Left kidney (tissue), 2 donors: ENCODE measurements around the gene MRPL40. TPM values are rescaled to one million over a fixed set of nuclear protein-coding genes. Genes with fewer than 3 reads are reported as not detected.
A peak's percentile ranks its signal among the peaks of the same experiment; 100 is the strongest.
"Not testable (repeated sequence)": the region's sequence is repeated elsewhere in the genome, so short reads cannot be mapped to it uniquely, and the experiment has no call there.

Experiments used
- DNase-seq: peaks from one replicate; pipeline ENCODE4 v3.0.0-alpha.2; 2013
- polyA plus RNA-seq: library from polyadenylated mRNA; unstranded; fragments of 120-200 nt; gene quantifications from one replicate; pipeline ENCODE4 v1.2.1, GENCODE V29; 2013; ENCODE audit not compliant: insufficient read length

MRPL40 gene
- polyA plus RNA-seq, 1 donor = 43.2 TPM

DNA sequence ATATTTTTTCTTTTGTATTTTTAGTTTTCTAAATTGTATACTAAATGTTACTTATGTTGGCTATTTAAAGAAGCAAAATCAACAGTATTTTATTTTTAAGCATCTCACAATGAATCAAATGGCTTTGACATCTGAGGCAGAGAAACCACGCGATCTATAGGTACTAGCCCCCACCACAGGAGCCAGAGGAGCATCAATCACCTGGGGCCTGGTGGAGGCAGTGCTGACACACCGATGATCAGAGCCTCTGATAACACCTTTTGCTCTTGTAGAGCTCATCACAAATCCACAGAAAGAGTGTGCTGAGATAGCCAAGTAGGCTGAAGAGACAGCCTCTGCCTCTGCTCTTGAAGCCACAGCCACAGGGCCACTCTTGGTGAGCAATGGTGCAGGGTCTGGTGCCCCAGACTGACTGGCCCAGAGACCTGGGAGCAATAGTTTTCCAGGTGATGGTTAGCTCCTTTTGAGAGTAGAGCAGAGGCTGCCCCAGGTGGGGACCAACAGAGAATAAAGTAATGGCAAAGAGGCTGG lies 26.0 kb upstream of the MRPL40 start:
- no peak for DNase-seq

DNA sequence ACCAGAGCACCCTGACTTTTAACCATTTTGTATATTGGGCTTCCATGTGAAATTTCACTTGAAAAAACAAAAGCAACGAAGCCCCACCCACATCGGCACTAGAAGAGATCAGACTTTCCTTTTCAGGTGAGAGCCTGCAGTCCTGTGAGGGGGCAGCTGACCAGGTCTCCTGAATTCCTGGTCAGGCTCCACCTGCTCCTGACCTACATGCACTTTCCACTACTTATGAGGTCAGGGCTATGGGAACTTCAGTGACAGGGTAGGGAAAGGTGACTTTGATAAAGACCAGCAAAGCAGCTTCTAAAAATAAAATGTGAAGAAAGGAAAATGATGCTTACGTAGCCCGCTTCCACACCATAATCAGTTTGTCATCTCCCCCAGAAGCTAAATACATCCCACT lies 25.5 kb upstream of the MRPL40 start:
- DNase-seq = no peak

DNA sequence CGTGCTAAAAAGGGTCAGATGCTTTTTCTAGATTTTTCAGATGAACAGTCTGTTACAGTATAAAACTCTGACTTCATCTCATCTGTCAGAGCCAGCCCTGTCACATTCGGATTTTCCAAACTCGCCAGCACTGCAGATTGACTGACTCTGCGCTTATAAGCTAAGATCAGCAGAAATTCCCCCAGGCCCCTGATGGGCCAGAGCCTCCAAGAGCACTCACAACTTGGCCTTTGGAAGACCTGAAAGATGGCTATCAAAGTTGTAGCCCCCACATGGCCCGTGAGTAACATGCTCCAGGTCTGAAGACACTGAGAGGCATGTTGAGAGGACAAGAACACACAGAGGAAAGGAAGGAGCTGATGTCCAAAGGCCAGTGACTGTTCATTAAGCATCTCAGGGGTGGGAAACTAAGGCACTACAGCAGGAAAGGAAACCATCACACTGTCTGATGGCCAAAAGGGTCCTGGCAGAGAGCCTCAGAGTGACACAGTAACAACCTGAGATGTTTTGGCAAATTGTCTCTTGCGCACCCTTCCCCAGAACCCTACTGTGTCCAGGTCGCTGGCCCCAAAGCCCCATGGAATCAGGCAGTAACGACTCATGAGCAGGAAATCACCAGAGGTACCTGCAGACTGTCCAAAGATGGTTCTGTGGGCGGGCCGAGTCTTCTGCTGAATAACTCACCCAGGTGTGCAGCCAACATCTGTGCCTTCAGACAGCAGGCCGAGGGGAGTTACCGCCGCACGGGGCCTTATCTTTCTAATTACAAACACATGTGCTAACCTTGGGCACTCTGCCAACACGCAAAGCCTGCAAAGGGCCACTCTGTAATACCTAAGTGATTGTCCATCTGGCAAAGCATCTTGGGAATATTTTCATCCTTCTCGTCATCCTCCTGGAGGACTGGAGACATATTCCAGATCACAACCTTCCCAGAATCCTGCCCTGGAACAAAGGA lies 24.4 kb upstream of the MRPL40 start:
- DNase-seq = no peak

DNA sequence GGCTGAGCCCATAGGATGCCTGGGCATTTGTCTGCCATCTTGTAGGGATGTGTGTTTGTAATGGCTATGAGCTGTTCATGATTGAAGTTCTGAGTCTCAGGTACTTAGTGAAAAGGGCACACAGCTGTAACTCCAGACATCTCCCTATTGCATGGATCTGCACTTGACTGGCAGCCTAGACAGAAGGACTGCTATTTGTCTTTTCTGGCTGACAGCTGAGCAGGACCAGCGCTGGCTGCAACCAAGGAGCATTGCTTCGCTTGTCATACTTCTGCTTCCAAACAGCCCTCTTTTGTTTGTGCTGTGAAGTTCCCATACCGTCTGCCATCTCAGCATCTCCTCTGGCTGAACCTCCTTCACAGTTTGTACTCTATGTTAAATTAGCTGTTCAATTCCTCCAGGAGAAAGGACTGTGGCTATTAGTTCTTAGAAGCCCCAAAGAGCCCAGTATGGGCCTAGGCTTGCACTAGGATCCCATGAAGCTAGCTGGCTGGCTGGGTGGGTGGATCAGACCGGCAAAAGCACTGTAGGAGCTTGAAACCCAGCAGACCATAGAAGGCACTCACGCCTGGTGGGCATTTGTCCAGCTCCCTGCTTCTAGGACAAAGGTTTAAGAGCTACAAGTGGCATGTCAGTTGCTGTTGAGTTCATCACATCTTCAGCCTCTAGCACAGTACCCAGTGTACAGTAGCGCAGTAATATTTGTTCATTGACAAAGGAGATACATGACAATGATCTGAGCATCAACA lies 21.2 kb upstream of the MRPL40 start:
- no peak for DNase-seq

DNA sequence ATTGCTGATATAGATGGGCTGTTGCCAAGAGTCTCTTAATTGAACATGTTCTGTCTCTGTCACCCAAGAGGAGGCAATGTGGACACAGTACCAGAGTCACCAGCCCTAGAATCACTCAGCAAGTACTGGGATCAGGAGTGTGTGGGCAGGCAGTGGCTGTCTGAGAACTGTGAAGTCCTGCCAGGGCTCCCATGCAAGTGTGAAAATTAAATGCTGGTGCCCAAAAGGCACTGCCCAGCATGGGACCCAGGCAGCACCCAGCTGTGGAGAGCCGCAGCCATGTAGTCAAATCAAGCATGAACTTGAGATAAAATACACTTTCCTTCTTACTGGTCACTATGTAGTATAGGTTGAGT lies 20.7 kb upstream of the MRPL40 start:
- DNase-seq = no peak

DNA sequence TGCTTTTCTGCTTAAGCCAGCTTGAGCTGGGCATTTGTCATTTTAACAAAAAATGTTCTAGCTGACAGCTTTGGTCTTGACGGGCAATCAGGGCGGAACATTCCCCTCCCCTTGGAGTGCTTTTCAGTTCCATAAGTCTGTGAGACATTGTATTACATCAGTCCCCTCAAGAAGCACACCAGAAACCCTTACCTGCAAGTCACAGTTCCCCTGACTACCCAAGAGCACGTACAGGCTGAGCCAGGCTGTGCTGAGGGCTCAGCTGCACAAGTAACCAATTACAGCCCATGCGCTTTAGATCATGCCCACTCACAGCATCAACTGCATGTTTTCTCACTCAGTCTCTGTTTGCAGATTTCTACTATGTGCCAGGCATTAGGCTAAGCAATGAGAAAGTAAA lies 19.9 kb upstream of the MRPL40 start:
- DNase-seq = no peak

DNA sequence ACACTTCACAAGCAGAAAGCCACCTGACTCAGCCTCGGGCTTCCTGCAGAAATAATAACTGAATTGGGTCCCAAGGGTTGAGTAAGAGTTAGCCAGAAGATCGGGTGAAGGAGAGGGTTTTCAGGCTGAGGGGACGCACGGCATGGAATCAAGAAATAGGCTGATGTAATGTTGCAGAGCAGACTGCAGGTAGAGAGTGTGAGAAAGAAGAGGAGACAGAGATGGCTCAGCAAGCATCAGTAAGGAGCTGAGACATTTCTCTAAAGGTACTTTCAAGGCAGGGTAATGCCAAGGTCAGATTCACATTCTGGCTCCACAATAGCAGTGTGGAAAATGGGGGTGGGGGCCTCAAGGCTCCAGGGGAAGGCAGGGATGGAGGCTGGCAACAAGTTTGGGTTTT lies 19.4 kb upstream of the MRPL40 start:
- no peak for DNase-seq

DNA sequence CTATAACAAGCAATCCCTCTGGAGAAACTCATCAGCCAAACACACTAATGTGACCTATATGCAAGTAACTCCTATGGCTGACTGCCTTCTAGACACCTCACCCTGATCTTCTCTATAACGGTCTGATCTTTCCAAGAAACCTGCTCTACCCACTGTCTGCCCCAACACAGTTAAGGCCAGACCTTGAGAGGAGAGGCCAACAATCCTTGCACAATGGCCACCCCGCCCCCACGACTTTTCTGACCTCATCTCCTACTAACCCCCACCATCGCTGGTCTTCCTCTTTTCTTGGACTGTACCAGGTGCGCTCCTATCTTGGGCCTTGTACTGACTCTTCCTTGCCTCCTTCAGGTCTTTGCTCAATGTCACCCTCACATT lies 13.3 kb upstream of the MRPL40 start:
- DNase-seq = no peak

DNA sequence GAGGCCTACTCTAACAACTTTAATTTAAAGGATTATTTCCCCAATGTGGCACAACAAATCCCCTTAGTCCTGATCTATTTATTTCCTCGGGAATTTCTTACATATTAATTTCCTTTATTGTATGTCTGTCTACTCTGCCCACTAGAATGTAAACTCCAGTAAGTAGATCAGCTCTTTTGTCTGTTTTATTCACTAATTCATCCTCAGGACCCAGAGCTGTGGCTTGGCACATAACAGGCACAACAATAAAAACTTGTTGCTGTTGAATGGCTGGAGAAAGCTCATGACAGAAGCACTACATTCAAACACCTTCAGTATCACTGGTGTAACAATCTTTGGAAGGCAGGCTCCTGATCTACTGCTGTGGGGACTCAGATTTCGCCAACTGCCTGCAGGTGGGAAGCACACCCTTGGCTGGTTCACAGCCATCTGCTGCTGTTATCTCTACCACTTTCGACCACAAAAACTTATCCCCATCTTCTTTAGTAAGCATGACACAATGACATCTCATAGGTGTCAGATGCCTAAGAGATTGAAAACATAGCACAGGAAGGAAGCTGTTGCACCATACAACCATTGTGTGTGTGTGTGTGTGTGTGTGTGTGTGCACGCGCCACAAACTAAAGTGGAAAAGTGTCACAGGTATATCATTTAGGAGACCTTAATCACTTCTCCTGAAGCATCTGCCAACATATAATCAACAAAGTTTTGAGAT lies 12.7 kb upstream of the MRPL40 start:
- no peak for DNase-seq

DNA sequence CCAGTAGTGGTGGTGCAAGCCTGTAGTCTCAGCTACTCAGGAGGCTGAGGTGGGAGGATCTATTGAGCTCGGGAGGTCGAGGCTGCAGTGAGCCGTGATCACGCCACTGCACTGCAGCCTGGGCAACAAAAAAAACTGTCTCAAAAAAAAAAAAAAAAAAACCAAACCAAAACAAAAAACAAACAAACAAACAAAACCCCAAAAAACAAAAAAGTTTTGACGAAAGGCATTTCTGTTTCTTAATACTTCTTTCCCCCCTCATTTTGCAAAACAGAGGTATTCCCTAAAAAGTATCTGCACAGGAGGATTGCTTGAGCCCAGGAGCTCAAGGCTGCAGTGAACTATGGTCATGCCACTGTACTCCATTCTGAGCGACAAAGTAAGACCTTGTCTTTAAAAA lies 12.0 kb upstream of the MRPL40 start:
- no peak for DNase-seq

DNA sequence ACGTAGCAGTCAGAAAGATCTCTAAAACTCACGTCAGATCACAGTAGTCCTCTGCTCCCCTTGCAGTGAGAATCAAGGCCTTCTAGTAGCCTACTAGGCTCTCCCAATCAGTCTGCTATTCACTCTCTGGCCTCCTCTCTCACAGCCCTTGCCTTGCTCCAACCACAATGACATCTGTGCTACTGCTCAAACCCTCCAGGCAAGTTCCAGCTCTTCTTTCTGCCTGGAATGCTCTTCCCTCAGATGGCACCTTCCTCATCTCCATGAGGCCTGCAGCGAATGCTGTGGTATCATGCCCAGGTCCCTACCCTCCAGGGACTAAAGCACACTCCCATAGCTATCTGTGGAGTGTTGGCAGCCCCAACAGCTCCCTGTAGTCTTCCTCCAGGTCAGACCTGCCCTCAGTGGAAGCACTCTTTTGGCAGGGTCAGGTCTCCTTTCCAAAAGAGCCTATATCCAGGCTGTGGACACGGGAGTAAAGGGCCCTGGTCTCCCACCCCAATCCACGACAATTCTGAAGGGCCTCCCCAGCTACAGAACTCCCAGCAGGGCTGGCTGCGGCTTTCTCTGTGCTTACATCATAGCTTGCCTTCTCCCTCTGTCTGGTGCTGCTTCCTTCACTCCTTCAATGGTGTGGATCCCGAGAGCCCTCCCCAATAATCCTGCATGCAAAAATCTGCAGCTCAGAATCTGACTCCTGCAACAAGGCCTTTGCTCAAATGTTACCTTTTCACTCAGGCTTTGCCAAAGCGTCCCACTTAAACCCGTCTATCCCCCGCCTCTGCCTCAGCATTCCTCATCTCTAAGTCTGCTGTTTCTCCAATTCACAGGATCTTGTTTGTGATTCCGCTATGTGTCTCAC lies 9.7 kb upstream of the MRPL40 start:
- DNase-seq = no peak

DNA sequence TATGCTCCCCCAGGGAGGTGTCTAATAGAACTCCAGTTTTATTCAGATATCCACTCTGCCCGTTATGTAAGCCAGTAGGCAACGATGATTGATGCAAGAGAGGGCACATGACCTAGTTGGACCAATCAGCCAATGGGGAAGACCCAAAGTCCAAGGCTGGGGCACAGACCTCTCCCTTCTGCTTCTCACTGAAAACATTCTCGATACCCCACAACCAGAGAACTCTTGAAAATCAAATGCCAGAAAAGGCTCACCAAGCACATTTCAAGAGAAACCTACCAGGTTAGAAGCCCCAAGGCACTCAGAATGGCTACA lies 8.2 kb upstream of the MRPL40 start:
- no peak for DNase-seq

DNA sequence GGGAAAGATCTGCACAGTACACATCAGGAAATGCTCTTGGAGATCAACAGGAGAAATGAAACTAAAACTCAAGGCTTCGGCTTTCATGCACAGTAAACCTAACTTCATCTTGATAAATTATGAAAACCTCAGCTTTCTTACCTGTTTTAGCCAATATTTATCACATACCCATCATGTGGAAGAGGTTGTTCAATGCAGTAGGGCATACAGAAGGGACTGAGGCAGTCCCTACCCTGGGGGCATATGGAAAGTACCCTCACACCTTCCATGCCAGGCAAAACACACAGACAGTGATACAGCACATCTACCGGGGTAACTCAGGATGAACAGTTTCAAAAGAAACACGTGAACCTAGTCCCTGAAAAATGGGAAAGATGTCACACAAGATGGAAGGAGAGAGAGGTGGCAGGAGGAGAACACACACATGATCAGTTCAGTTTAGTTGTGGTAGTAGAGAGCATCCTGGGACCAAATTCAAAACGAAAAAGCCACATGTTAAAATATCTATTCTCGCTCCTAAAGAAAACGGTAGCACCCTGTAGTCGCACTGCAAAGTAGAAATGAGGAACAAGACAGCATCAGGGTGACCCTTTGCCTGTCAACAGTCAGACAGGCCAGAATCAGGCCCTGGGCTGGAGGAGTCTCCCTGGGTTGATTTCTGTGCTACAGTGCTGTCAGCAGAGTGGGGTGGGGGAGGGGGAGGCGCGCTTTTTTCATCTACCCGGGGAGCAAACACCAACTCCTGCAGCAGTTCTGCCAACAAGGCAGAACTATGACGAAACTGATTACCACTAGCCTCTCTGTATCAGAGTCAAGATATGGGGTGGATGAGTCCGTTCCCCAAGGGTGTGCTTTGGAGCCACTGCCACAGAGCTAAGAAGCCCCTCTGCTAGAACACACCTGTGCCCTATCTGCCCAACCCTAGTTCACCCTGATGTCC lies 2.1 kb upstream of the MRPL40 start:
- DNase-seq = peak; percentile 4

DNA sequence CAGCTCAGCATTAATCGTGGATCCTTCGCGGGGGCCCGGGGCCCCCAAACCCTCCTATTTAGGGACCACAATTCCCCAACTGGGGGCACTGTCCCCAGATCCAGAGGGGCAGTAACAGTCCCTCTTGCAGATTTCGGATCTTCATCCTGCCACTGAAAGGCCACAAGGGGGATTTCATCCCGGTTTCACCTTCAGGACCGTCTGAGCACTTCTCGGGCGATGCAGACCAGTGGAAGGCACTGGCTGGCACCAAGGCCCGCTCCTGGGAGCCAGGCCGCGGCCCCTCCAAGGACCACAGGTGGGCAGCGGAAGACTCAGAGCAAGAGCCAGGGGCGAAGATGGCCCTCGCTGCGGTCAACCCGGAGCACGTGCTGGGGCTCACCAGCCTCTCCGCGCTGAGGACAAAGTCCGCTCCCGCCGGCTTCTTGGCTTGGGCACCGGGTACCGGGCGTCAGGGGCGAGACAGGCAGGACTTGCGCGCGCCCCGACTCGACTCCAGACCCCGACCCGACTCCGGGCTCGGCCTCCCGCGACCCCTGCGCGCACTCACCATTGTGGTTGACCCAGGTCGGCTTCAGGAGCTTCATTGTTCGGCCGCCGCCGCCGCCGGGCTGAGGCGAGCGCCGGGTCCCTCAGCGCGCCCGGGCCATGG lies 1.3 kb upstream of the MRPL40 start:
- peak; percentile 14 for DNase-seq

DNA sequence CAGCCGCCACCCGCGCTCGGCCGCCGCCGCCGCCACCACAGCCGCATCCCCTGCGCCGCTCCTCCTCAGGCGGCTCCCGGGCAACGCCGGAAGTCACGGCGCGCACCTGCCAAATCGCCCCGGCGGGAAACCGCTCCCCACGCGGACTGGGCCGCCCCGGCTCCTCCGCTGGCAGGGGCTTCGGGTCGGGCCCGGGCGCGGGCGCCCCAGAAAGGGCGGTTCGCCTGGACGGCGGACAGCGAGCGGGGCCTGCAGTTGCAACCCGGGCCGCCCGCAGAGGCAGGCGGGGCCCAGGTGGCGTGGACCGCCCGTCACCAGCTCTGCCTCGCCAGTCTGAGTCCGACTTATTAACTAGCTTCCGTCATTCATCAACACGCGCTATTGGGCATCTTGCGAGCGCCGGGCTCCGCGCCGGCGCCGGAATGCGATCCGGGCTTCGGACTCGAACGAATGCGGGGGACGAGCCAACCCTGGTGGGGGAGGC lies 654 bp upstream of the MRPL40 start, which contains the start of gene HIRA:
Gene HIRA, minus strand, starts transcription at position 85 of the 484 bp plus-strand sequence. CDS start 257 bp downstream, outside the sequence.
- DNase-seq = peak; percentile 72

DNA sequence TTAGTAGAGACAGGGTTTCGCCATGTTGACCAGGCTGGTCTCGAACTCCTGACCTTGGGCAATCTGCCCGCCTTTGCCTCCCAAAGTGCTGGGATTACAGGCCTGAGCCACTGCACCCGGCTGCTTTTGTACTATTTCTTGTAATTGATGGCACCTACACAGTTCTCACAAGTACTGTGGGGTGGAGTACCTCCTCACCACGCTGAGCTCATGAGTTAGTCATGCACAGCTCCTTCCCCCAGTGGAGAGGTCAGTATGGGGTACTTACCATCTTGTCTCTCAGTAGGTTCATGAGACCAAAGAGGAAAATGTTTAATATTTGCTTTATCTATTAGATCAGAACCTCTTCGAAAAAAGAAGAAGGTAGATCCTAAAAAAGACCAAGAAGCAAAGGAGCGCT lies 2.1 kb downstream of the MRPL40 start:
- no peak for DNase-seq

DNA sequence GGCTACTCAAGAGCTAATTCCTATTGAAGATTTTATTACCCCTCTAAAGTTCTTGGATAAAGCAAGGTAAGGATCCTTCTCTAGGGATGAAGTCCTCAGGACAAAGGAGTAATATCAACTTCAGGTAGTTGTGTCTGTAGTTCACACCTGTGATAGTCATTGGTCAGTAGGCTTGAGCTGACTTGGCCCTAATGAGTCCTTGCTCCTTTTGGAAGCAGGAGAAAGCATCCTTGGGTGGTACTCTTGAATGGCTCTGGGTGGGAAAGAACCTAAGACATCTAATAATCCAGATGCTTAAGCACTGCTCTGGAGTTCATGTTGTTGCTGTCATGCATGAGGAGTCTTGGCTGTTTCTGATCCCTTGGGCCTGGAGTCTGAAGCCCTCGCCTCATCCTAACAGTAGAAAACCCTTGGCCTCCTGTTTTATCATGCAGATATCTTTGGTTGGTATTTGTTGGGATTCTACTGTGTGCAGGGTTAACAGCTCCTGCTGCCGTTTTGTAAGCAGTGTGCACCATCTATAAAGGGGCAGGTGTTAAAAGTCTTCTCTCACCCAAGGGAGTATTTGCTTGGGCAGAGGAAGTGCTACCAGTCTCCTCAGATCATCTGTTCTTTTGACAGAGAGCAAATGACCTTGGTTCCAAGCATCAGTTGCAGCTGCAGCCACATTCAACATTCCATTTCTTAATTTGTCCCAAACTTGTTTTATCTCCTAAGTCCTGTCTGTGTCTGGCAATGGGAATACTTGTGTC lies 2.7 kb downstream of the MRPL40 start:
- no peak for DNase-seq

DNA sequence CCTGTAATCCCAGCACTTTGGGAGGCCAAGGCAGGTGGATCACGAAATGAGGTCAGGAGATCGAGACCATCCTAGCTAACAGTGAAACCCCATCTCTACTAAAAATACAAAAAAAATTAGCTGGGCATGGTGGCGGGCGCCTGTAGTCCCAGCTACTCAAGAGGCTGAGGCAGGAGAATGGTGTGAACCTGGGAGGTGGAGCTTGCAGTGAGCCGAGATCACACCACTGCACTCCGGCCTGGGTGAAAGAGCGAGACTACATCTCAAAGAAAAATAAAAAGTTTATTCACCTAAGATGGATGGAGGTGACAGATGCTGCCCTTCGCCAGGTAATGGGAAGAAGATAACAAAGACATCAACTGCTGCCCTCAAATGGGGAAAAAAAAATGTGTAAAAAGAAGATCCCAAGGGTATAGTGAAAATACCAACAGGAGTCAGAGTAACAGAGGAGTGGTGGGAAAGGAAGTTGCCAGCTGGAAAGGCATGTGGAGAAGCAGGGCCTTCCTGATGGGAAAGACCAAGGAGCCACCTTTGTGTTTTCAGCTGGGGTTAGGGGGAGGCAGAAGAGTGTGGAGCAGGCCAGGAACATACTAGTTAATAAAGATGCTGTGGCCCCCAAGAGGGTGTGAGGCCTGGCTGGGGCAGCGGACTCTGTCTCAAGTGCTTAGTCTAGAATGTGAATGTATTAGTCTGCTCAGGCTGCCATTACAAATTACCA lies 4.3 kb downstream of the MRPL40 start:
- DNase-seq = not testable (repeated sequence)
